MM.1S (cell line): ENCODE results near the gene CNTN6.

Source experiments
- DNase-seq: peaks from one replicate; pipeline ENCODE4 v3.0.0-alpha.2; 2015
- H2AFZ ChIP-seq: fragments of 300-600 bp; sonication (generic); 2 replicates; pipeline ENCODE4 v1.6.0; 2016; ENCODE audit warnings: antibody characterized with exemption, low read length
- H3F3A ChIP-seq: fragments of 300-600 bp; sonication (generic); 2 replicates; pipeline ENCODE4 v1.6.1; 2016; ENCODE audit warnings: mild to moderate bottlenecking, antibody characterized with exemption, low read length, moderate library complexity, mixed read lengths; ENCODE audit not compliant: insufficient read depth
- H3K27ac ChIP-seq: fragments of 300-600 bp; sonication (generic); 2 replicates; pipeline ENCODE4 v1.5.1; 2016; ENCODE audit warnings: mild to moderate bottlenecking, low read length
- H3K27me3 ChIP-seq: fragments of 300-600 bp; sonication (generic); replicated peaks from 2 replicates; pipeline ENCODE4 v1.6.0; 2016; ENCODE audit warnings: low read length; ENCODE audit not compliant: insufficient read depth
- H3K36me3 ChIP-seq: fragments of 300-600 bp; sonication (generic); replicated peaks from 2 replicates; pipeline ENCODE4 v1.6.1; 2016; ENCODE audit warnings: mild to moderate bottlenecking, low read length, mixed read lengths; ENCODE audit not compliant: insufficient read depth
- H3K4me1 ChIP-seq: fragments of 300-600 bp; sonication (generic); 2 replicates; pipeline ENCODE4 v1.6.1; 2016; ENCODE audit warnings: low read length, mixed read lengths
- H3K4me2 ChIP-seq: fragments of 300-600 bp; sonication (generic); 2 replicates; pipeline ENCODE4 v1.6.0; 2016; ENCODE audit warnings: low read depth, low read length
- H3K4me3 ChIP-seq: fragments of 300-600 bp; sonication (generic); 2 replicates; pipeline ENCODE4 v1.5.1; 2016; ENCODE audit warnings: low read length, mixed read lengths
- H3K79me2 ChIP-seq: fragments of 300-600 bp; sonication (generic); 2 replicates; pipeline ENCODE4 v1.6.1; 2016; ENCODE audit warnings: mixed run types, low read length, mixed read lengths
- H3K9ac ChIP-seq: fragments of 300-600 bp; sonication (generic); 2 replicates; pipeline ENCODE4 v1.6.1; 2016; ENCODE audit warnings: low read length, mixed read lengths
- H3K9me2 ChIP-seq: fragments of 300-600 bp; sonication (generic); replicated peaks from 2 replicates; pipeline ENCODE4 v1.6.1; 2016; ENCODE audit warnings: mild to moderate bottlenecking, low read length, mixed read lengths; ENCODE audit not compliant: insufficient read depth
- H3K9me3 ChIP-seq: fragments of 300-600 bp; sonication (generic); replicated peaks from 2 replicates; pipeline ENCODE4 v1.6.1; 2016; ENCODE audit warnings: mild to moderate bottlenecking, low read length, mixed read lengths; ENCODE audit not compliant: insufficient read depth
- H4K20me1 ChIP-seq: fragments of 300-600 bp; sonication (generic); 2 replicates; pipeline ENCODE4 v1.6.1; 2016; ENCODE audit warnings: mild to moderate bottlenecking, low read length, moderate library complexity, mixed read lengths; ENCODE audit not compliant: insufficient read depth
- CTCF ChIP-seq: fragments of 300-600 bp; sonication (generic); IDR thresholded peaks from 2 replicates; pipeline ENCODE4 v1.5.1; 2016; ENCODE audit warnings: antibody characterized with exemption, low read length, mixed read lengths
- EZH2 ChIP-seq: fragments of 300-600 bp; sonication (generic); optimal IDR thresholded peaks from 2 replicates; pipeline ENCODE3; 2017; ENCODE audit warnings: low read depth, mild to moderate bottlenecking, antibody characterized with exemption, low read length, mixed read lengths
- EZH2phosphoT487 ChIP-seq: fragments of 300-600 bp; sonication (generic); IDR thresholded peaks from 2 replicates; pipeline ENCODE4 v1.6.1; 2018; ENCODE audit warnings: antibody characterized with exemption, low read length

The CNTN6 gene

GRCh38 chr3:1056744-1057143 lies 36.1 kb upstream of the CNTN6 start:
- no peak overlapping the region for H3K27ac ChIP-seq
- no peaks in the 10 kb centered on the region for H4K20me1 ChIP-seq
- peaks cover 6% of the 10 kb centered on the region; the same call in 1 of the 2 replicates for H3K4me1 ChIP-seq
- no peak overlapping the region for H3K9ac ChIP-seq
- no peaks in the 10 kb centered on the region for H3K36me3 ChIP-seq
- H3K9me2 ChIP-seq = no peaks in the 10 kb centered on the region
- TF ChIP-seq EZH2phosphoT487 = no peak
- TF ChIP-seq EZH2 = no peak
- no peak for TF ChIP-seq CTCF
- no peak overlapping the region for H3K4me3 ChIP-seq
- no peak overlapping the region for H2AFZ ChIP-seq
- no peaks in the 10 kb centered on the region for H3F3A ChIP-seq
- no peaks in the 10 kb centered on the region for H3K79me2 ChIP-seq
- H3K9me3 ChIP-seq = no peaks in the 10 kb centered on the region
- no peaks in the 10 kb centered on the region for H3K27me3 ChIP-seq
- DNase-seq = peak; percentile 27
- H3K4me2 ChIP-seq = peak overlapping the region; percentile 18; the same call in 1 of the 2 replicates

- H3K4me3 ChIP-seq = no peak overlapping the region
- H3F3A ChIP-seq = no peaks in the 10 kb centered on the region
- no peaks in the 10 kb centered on the region for H3K36me3 ChIP-seq
- no peak overlapping the region for H3K4me2 ChIP-seq
- H3K79me2 ChIP-seq = no peaks in the 10 kb centered on the region
- DNase-seq = no peak
- TF ChIP-seq CTCF = no peak
- no peak for TF ChIP-seq EZH2
- no peak for TF ChIP-seq EZH2phosphoT487
- H2AFZ ChIP-seq = no peak overlapping the region
- no peaks in the 10 kb centered on the region for H3K9me2 ChIP-seq
- no peaks in the 10 kb centered on the region for H4K20me1 ChIP-seq
- peaks cover 6% of the 10 kb centered on the region; the same call in 1 of the 2 replicates for H3K4me1 ChIP-seq
- no peaks in the 10 kb centered on the region for H3K27me3 ChIP-seq
- H3K9me3 ChIP-seq = no peaks in the 10 kb centered on the region
- H3K9ac ChIP-seq = no peak overlapping the region
- no peak overlapping the region for H3K27ac ChIP-seq
These were observed 35.4 kb upstream of the CNTN6 start for GRCh38 chr3:1057436-1057835.

GRCh38 chr3:1068985-1069384 lies 23.8 kb upstream of the CNTN6 start:
- Histone ChIP-seq H3K36me3 (no peaks in the 10 kb centered on the region), H2AFZ (no peak overlapping the region), H3K9me3 (no peaks in the 10 kb centered on the region), H3K27ac (no peak overlapping the region), H3K27me3 (no peaks in the 10 kb centered on the region), H3K4me2 (no peak overlapping the region), H3K9ac (no peak overlapping the region), H3K79me2 (no peaks in the 10 kb centered on the region), H3K4me3 (no peak overlapping the region), H3K9me2 (no peaks in the 10 kb centered on the region), H4K20me1 (no peaks in the 10 kb centered on the region), H3F3A (no peaks in the 10 kb centered on the region), H3K4me1 (no peaks in the 10 kb centered on the region)
- DNase-seq = no peak
- TF ChIP-seq EZH2phosphoT487 (no peak), EZH2 (no peak), CTCF (no peak)
